Measurements from ENCODE around the gene CHTOP. TPM values are rescaled to one million over a fixed set of nuclear protein-coding genes. Genes with fewer than 3 reads are reported as not detected.

The CHTOP gene
- polyA plus RNA-seq, 1 donor from 2014 or later = 159 TPM

- no peaks in the 10 kb centered on the region for H3K9me2 ChIP-seq (ENCODE audit: insufficient read depth, low read length)
- H2AFZ ChIP-seq (ENCODE audit: low read depth, low read length) = no peak overlapping the region
- H3K4me2 ChIP-seq (ENCODE audit: low read length) = no peak overlapping the region
- no peak overlapping the region for H3K4me3 ChIP-seq (ENCODE audit: low read length)
- H3K9ac ChIP-seq (ENCODE audit: low read length) = no peak overlapping the region
- H3F3A ChIP-seq (ENCODE audit: insufficient read depth, low read length, poor library complexity, severe bottlenecking) = no peaks in the 10 kb centered on the region
- H3K79me2 ChIP-seq (replicated peaks; ENCODE audit: insufficient read depth, low read length) = no peaks in the 10 kb centered on the region
- no peaks in the 10 kb centered on the region for H3K27me3 ChIP-seq (ENCODE audit: insufficient read depth, low read depth, low read length)
- TF ChIP-seq EP300 (conservative IDR thresholded peaks at IDR 0.05; ENCODE audit: poor library complexity, severe bottlenecking) (no peak), CTCF (IDR thresholded peaks at IDR 0.05; ENCODE audit: poor library complexity, severe bottlenecking) (no peak), SMC3 (conservative IDR thresholded peaks at IDR 0.05; ENCODE audit: poor library complexity) (no peak), MXI1 (conservative IDR thresholded peaks at IDR 0.05; ENCODE audit: poor library complexity, severe bottlenecking) (no peak), TAF1 (IDR thresholded peaks at IDR 0.05; ENCODE audit: low read depth) (no peak), EZH2 (IDR thresholded peaks at IDR 0.05; ENCODE audit: borderline replicate concordance, insufficient read depth, low read length, poor library complexity, severe bottlenecking) (no peak), REST (IDR thresholded peaks at IDR 0.05; ENCODE audit: borderline replicate concordance) (no peak), POLR2AphosphoS5 (IDR thresholded peaks at IDR 0.05) (no peak), RAD21 (conservative IDR thresholded peaks at IDR 0.05) (no peak)
- no peak overlapping the region for H3K27ac ChIP-seq (ENCODE audit: low read length)
- H3K9me3 ChIP-seq (ENCODE audit: low read length) = no peaks in the 10 kb centered on the region
- no peaks in the 10 kb centered on the region for H3K36me3 ChIP-seq (ENCODE audit: insufficient read depth, low read length)
- no peaks in the 10 kb centered on the region for H4K20me1 ChIP-seq (ENCODE audit: insufficient read depth)
These were observed 59.6 kb downstream of the CHTOP start for GRCh38 chr1:153693466-153693865.

Small RNA genes lying within 50 kb of the gene (small RNA-seq; reads per million reads assigned to genes)
- gene MIR8083 = 0 reads per million in 3 experiments

Other genes with a start within 250 kb of the CHTOP start
- not detected in 2 replicates for gene S100A8, start 243.0 kb upstream of the CHTOP start, polyA plus RNA-seq
- gene S100A7A, start 217.5 kb upstream of the CHTOP start, polyA plus RNA-seq = 0.24 TPM in 1 of 2 replicates, not detected in the other
- not detected in 2 replicates for gene S100A7, start 173.4 kb upstream of the CHTOP start, polyA plus RNA-seq
- gene S100A6, start 98.1 kb upstream of the CHTOP start, polyA plus RNA-seq = not detected in 2 replicates
- not detected in 2 replicates for gene S100A5, start 93.1 kb upstream of the CHTOP start, polyA plus RNA-seq
- gene S100A4, start 88.3 kb upstream of the CHTOP start, polyA plus RNA-seq = not detected in 2 replicates
- not detected in 2 replicates for gene S100A3, start 84.8 kb upstream of the CHTOP start, polyA plus RNA-seq
- gene S100A2, start 68.2 kb upstream of the CHTOP start, polyA plus RNA-seq = not detected in 2 replicates
- not detected in 2 replicates for gene S100A16, start 20.9 kb upstream of the CHTOP start, polyA plus RNA-seq
- not detected in 2 replicates for gene S100A14, start 17.7 kb upstream of the CHTOP start, polyA plus RNA-seq
- 2.0 and 2.1 TPM in 2 replicates for gene S100A13, start 6.6 kb upstream of the CHTOP start, polyA plus RNA-seq
- not detected in 2 replicates for gene S100A1, start 5.6 kb upstream of the CHTOP start, polyA plus RNA-seq
- 86.2 and 100.0 TPM in 2 replicates for gene SNAPIN, start 24.6 kb downstream of the CHTOP start, polyA plus RNA-seq
- 383 and 410 TPM in 2 replicates for gene ILF2, start 36.9 kb downstream of the CHTOP start, polyA plus RNA-seq
- 0.18 and 0.45 TPM in 2 replicates for gene NPR1, start 44.6 kb downstream of the CHTOP start, polyA plus RNA-seq
- gene INTS3, start 94.0 kb downstream of the CHTOP start, polyA plus RNA-seq = 29.9 and 31.0 TPM in 2 replicates
- 30.6 and 38.2 TPM in 2 replicates for gene SLC27A3, start 141.3 kb downstream of the CHTOP start, polyA plus RNA-seq